Left colon (tissue), 2 donors: ENCODE results near the gene SH3BGRL2. TPM values are rescaled to one million over a fixed set of nuclear protein-coding genes. Genes with fewer than 3 reads are reported as not detected.
"Not testable (repeated sequence)": the region's sequence is repeated elsewhere in the genome, so short reads cannot be mapped to it uniquely, and the experiment has no call there.

Experiments used
- ATAC-seq: fragments of 200-7000 bp; cut with Tn5 transposase; one replicate; pipeline ENCODE4 v1.9.1; 2020; ENCODE audit warnings: mild to moderate bottlenecking, moderate library complexity
- DNase-seq, 2 donors: peaks; one replicate each; pipeline ENCODE4 v3.0.0-alpha.2; 2020
- intact Hi-C, 2 donors: fragments of 100-400 bp; cut with DNase I in 1 of 2; cut with micrococcal nuclease in 1 of 2; formaldehyde crosslinking; loops; one replicate each; pipeline versions ENCODE4 v1.11.2 to v1.14.0; 2022; cut with DNase I, micrococcal nuclease
- total RNA-seq, 2 donors: library from RNA; stranded (reverse); fragmentation: NEBNext Ultra II Directional; extraction: Animal tissue kit (Norgen Biotek cat#: 25700); gene quantifications; one replicate each; pipeline ENCODE4 v1.2.1, GENCODE V29; 2021
- donor health status: DM: no; HTN: no; CAD: no.
- donor health status: DM: yes; HTN: yes; CAD: no.

The SH3BGRL2 gene
- total RNA-seq, 2 donors from 2014 or later: 141 to 157 TPM

DNA sequence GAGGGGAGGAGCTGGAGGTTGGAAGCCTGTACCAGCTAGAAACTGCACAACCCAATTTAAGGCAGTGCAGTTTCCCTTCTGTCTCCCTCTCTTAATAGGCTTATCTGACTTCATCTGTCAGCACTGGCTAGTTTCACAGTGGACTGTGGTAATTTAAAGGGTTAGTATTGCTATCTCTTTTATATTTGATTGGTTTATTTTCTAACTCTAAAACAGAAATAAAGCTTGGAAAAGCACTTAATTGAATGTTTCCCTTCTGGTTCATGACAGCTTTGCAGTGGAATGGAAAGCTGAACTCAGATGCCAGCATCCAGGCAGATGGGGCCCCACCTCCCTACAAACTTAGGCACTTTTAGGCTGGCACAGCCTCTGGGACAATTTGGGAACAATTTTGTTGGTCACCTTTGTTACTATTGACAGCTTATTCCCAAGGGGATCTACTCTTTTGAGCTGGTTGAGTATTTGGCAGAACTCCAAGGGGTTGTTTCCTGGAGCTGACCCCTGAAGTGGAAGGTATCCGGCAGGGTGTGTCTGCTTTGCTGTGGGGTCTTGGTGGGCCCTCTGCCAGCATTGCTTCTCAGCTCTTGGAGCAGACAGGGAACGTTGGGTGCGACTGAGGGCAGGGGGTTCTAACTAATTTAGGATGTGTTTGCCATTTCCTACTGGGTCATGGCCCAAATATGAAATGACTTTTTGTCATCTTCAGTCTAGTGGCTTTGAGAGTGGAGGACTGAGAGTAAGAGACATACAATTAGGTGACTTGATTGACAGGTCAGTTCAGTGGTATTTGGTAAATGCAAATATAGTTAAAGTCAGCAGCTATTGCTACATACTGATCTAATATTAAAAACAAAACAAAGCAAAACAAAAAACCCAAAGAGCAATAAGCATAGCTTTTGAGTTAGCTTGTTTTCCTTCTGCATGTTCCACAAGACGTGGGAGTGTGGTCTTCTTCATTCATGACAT is 9.3 kb downstream of the SH3BGRL2 start:
- intact Hi-C loops: no loop called here
- ATAC-seq (no peak), DNase-seq (no peak)

DNA sequence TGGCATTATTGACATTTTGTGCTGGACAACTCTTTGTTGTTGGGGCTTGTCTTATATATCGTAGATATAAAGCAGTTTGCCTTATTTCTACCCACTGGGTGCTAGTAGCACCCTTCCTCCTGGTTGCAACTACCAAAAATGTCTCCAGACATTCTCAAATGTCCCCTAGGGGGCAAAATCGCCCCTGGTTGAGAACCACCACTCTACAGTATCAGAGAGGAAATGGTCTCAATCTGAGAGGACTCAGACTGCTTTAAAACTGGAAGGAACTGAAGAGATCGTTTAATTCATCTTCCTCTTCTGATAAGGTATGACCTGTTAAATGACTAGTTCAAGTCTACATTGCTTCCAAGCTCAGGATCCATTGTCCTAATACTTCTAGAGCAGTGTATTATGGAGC is 14.9 kb downstream of the SH3BGRL2 start:
- intact Hi-C loops: no loop called here
- no peak for DNase-seq
- ATAC-seq: no peak

DNA sequence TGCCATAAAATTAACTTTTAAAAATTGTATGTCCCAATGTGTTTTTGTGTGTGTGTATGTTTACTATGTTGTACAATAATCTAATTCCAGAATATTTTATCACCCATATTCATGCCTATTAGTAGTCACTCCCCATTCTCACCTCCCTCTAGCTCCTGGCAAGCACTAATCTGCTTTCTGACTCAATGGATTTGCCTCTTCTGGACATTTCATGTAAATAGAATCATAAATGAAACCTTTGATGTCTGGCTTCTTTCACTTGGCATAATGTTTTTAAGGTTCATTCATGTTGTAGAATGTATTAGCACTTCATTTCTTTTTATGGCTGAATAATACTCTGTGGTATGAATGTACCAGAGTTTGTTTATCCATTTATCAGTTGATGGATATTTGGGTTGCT is 15.4 kb downstream of the SH3BGRL2 start:
- intact Hi-C loops: no loop called here
- ATAC-seq (no peak), DNase-seq (no peak)

DNA sequence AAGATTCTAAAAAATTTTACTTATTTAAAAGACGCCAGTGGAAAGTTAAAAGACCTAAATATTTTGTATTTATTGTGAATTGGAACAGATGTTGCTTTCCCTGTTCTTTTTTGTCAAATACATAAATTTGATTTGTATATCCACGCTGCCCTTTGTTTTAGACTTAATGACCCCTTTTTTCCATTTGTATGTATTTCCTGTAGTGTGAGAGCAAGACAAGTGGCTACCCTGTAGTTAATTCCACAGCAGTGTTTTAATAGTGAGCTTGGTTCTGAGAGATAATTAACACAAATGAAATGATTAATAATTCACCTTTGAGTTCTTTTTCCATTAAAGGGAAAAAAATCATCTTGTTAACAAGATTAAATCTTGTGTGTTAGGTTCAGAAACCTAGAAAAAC is 16.6 kb downstream of the SH3BGRL2 start:
- intact Hi-C loops: no loop called here
- no peak for ATAC-seq
- no peak for DNase-seq

DNA sequence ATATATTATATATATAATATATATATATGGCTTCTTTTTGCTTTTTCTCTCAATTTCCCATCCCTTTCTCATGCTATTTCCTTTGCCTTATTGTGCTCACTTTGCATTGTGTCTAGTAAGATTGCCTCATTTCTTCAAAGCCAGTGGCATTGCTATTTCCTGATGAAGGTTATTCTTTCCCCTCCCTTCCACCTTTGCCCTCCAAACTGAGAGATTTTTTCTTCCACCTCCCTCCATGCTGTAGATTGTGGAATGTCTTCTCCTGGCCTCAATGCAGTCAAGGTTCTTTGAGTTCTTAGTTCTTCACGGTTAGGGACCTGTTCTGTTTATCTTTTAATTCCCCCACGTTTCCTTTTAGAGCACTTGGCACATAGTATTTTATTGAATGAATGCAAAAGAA is 17.2 kb downstream of the SH3BGRL2 start:
- ATAC-seq (peak; percentile 80), DNase-seq (no peak)
- intact Hi-C loops: no loop called here

DNA sequence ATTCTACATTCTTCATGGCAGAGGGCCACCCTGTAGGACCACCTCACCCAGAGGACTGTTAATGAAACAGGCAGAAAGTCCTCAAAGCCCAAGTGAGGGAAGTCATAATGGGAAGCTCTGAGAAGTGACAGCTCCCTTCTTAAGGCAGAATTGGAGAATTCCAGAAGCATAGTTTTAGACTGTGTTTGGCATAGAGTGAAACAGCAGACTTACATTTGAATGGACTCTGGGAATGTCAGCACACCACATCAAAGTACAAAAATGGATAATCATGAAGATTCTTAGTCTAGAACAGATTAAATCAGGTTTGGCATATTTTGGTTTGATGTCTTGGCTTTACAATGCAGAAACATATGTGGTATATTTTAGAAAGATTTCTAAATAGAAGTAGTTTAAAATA is 17.9 kb downstream of the SH3BGRL2 start:
- DNase-seq: no peak
- intact Hi-C loops: no loop called here
- peak; percentile 16 for ATAC-seq

DNA sequence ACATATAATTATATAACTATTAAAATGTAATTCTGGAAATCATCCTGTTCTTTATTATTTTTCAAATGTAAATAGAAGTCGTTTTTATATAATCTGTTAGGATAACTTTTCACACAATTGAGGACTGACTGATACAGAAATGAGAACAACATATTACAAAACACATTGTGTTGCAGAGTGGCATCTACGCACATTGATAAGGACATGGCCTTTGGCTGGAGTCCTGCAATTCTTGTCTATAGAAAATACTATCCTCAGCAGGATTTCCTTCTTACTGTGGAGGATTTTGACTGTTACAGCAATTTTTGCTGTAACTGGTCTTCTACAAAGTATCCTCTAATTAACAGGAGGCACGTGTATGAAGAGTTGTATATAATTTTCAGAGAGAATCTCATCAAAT is 19.8 kb downstream of the SH3BGRL2 start:
- DNase-seq (no peak), ATAC-seq (no peak)
- intact Hi-C loops: no loop called here

DNA sequence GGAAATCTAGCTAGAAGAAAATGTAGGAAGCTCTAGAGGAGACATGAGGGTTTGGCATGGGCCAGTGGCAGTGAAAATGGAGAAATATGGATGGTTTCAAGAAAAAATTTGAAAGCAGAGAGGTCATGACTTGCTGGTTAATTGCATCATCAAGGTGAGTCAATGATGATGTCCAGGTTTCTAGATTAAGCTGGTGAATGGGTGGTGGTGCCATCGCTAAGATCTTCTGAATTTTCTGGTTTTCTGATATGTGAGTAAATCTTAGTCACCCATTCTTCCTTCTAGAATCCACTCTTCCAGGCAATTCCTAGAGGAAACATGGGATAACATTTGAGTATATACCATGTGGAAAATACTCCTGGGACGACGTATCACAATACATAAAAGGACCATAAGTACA is 25.0 kb downstream of the SH3BGRL2 start:
- intact Hi-C loops: no loop called here
- no peak for ATAC-seq

DNA sequence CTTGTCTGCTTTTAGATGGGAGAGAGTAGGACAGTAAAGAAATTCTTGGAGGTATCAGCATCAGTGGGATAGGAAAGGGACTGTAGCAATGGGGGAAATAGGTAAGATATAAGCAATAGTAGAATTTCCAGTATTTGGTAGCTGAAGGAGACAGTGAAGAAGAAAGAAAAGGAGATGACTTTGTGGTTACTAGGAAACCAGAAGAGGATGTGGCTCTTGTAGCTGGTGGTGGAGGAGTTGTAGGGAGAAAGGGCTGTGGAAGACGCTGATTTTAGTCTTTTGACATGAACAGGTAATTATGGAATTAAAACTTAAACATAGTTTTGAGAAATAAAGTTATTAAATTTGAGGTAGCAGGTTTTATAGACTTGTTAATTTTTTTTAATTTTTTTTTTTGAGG is 26.1 kb downstream of the SH3BGRL2 start:
- intact Hi-C loops: no loop called here
- ATAC-seq (no peak), DNase-seq (no peak)

More for the DNA sequence above, 25.0 kb downstream of the SH3BGRL2 start:
- DNase-seq: no peak

DNA sequence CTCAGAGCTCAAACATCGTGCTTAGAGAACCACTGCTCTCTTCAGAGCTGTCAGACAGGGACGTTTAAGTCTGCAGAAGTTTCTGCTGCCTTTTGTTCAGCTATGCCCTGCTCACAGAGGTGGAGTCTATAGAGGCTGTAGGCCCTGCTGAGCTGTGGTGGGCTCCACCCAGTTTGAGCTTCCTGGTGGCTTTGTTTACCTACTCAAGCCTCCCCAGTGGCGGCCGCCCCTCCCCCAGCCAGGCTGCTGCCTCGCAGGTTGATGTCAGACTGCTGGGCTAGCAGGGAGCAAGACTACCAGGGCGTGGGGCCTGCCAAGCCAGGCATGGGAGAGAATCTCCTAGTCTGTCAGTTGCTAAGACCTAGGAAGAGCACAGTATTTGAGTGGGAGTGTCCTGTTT is 32.5 kb downstream of the SH3BGRL2 start:
- peak; percentile 94 for ATAC-seq
- intact Hi-C loops: not testable (repeated sequence)

DNA sequence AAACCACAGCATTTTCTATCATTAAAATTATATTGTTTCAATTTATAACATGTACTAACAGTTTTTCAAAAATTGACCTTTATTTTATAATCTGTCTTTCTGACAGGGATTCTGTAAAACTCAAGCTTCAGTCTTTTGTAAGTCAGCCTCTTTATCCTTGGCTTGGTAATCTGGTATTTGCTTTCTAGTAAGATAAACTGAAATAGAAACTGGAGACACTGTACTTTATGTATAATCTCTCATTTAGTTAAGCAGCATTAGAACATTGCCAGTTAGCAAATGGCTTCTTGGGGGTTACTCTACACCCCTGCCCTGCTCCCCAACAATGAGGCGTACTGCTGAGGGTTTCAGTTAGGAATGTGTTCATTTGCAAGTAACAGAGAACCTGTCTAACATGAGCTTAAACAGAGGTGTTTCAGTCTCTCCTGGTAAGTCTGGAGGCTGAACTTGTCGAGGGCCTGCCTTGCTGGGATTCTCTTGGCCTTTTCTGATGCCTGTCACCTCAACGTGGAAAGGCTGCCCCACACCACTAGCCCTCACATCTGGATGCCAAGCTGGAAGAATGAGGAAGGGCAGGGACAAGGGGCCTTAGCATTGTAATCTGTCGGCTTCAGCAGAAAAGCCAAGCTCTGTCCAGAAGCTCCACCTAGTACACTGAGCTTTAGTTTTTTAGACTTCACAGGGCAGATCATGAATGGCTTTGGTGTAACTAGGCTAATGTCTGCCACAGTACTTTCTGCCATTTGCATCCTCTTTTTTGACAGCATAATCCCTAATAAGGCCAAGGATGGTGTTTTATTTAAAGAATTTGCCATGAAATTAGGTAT is 34.8 kb downstream of the SH3BGRL2 start:
- intact Hi-C loops: no loop called here
- no peak for DNase-seq
- no peak for ATAC-seq

More for the DNA sequence above, 32.5 kb downstream of the SH3BGRL2 start:
- DNase-seq: peak; percentile 86 to 89

DNA sequence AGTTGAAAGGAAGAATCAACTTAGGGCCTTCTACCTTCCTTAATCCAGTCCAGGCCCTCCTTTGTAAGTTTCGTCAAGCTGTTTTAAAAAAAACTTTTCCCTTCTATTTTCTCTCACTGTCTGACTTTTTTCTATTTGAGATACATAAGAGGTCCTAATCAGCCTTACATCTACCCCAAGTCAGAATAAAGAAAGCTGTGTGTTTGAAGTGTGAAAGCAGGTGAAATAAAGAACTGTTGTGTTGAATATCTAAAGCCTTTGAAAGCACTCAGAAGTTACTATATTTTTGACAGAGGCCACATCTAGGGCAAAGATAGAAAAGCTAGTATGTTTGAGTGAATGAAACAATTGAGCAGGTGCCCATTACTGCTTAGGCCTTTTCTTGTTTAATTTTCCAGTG is 35.5 kb downstream of the SH3BGRL2 start:
- intact Hi-C loops: no loop called here
- DNase-seq (no peak), ATAC-seq (no peak)

DNA sequence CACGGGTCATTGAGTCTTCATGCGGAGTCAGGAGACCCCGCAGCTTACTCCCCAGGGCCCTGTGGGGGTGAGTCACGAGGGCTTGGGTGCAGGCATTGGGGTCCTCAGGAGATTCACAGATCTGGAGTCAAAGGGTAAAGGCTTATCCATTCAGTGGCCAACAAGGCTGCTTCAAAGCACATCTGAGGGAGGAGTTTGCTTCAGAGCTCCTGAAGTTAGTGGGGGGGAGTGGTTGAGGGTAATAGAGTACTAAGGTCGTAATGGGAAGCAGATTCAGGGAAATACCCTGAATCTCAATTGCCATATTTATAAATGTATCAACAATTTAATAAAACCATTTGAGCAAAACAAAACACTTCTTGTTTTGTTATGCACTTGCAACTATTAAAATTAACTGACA is 37.3 kb downstream of the SH3BGRL2 start:
- intact Hi-C loops: no loop called here
- ATAC-seq: peak; percentile 20
- peak in 1 of 2 donors; percentile 34 for DNase-seq

DNA sequence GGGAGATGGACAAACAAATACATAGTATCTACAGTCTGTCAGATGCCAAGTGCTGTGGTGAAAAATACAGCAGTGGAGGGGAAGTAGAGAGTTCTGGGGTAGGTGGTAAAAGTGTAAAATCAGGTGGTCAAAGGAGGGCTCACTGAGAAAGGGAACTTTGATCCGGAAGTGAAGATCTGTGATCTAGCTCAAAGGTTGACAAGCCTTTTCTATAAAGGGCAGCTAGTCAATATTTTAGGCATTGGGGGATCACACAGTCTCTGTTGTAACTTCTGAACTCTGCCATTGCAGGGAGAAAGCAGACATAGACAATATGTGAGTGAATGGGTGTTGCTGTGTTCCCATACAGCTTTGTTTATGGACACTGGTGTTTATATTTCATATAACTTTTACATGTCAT is 38.6 kb downstream of the SH3BGRL2 start:
- no peak for DNase-seq
- no peak for ATAC-seq
- intact Hi-C loops: no loop called here

DNA sequence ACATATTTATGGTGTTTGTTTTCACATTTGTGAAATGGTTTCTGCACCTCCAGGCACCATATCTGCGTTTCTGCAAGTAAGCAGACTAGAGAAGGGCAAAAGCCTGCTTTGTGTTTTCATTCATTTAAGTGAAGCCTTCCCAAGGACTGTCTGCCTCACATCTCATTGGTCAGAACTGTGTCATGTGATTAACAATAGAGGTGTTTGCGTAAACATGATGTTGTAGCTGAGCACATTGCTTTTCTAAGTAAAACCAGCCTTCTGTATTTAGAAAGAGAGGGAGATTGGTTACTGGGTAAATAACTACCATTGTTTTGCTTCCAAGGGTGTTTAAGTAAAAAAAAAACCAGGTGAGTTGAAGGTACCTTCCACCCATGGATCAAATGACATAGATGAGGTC is 39.7 kb downstream of the SH3BGRL2 start:
- DNase-seq (no peak), ATAC-seq (no peak)
- intact Hi-C loops: no loop called here

DNA sequence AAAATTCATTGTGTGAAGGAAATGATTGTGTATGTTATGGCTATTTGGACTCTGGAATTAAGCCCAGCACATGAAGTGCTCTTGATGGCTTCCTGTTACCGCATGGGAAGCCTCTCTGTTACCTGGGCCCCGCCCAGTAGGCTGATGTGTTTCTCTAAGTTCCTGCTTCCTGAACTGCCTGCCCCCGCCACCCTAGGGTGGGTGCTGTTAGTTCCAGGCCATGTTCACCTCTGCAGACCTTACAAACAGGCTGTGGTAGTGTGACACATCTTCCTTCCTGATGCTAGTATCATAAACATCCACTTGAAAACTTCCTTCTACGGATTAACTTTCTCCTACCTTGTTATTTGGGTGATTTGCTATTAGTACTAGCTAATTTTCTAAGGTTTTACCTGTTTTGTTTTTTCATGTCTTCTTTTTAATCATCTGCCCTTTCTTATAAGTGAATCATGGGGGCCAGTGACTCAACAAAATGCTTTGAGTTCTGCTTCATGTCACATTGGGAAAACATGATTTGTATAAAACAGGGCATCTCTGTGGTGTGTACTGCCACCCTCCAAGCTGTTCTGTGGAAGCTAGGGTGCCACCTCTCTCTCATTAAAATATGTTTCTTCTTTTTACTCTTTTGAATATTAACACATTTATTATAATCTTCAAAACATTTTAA is 40.6 kb downstream of the SH3BGRL2 start:
- intact Hi-C loops: no loop called here
- peak; percentile 87 to 95 for DNase-seq
- peak; percentile 96 for ATAC-seq

DNA sequence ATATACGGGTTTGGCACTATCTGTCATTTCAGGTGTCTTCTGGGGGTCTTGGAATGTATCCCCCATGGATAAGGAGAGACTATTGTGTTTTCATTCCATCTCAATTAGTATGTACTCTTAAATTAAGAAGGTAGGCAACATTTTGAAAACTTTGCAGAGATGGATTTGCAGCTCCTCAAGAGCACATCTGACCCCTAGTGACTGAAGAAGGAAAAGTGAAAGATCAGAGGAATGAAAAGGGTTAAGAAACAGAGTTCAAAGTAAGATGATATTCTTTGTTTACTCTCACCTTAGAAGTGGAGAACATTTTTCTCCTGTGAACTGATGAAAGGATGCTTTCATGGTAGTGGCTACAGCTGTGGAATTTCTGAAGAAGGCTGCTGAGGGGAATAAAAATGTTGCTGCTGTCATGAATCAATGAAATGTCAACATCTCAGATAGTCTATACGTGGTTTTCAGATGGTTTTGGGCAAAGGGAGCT is 41.5 kb downstream of the SH3BGRL2 start:
- intact Hi-C loops: no loop called here
- ATAC-seq (peak; percentile 51), DNase-seq (no peak)

DNA sequence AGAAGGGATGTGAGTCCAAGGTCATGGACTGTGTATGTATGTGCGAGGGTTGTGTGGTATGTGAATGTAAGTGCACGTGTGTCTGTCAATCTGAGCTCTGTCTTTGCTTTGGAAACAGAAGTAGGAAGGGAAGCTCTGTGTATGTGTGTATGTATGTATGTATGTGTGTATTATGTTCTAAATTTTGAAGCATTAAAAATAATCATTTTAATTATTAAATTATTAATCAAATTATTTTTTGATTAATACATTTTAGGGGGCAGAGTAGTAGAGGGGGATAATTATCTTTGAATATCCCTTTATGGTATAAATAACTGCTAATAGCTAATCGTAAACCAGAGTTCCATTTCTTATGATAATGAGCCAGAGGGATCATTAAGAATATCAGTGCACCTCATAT is 42.8 kb downstream of the SH3BGRL2 start:
- no peak for ATAC-seq
- intact Hi-C loops: no loop called here
- no peak for DNase-seq
